ENCODE measurements around the gene DYDC2.
"Not testable (repeated sequence)": the region's sequence is repeated elsewhere in the genome, so short reads cannot be mapped to it uniquely, and the experiment has no call there.

The DYDC2 gene

GRCh38 chr10:80324086-80324485 lies 32.5 kb upstream of the DYDC2 start:
- H2AFZ ChIP-seq (ENCODE audit: low read length, unreplicated experiment): no peak overlapping the region

GRCh38 chr10:80324891-80325364 lies 31.7 kb upstream of the DYDC2 start:
- peaks cover 55% of the 10 kb centered on the region for H3K27me3 ChIP-seq (ENCODE audit: insufficient read depth, low read length)
- H3K27ac ChIP-seq (ENCODE audit: low read depth, low read length): no peak overlapping the region
- no peaks in the 10 kb centered on the region for H3K79me2 ChIP-seq (ENCODE audit: control insufficient read depth, insufficient read depth, low read length, unreplicated experiment)
- H2AFZ ChIP-seq (ENCODE audit: low read length, unreplicated experiment): no peak overlapping the region
- H3K36me3 ChIP-seq (ENCODE audit: insufficient read depth, low read length): no peaks in the 10 kb centered on the region
- peaks cover 8% of the 10 kb centered on the region for H3K4me1 ChIP-seq (ENCODE audit: control insufficient read depth, insufficient read depth, low read length, unreplicated experiment)
- no peak overlapping the region for H3K4me3 ChIP-seq (ENCODE audit: low read depth, low read length)

More at GRCh38 chr10:80324086-80324485, 32.5 kb upstream of the DYDC2 start:
- peaks cover 50% of the 10 kb centered on the region for H3K27me3 ChIP-seq (ENCODE audit: insufficient read depth, low read length)
- no peak overlapping the region for H3K27ac ChIP-seq (ENCODE audit: low read depth, low read length)
- peaks cover 8% of the 10 kb centered on the region for H3K4me1 ChIP-seq (ENCODE audit: control insufficient read depth, insufficient read depth, low read length, unreplicated experiment)
- H3K79me2 ChIP-seq (ENCODE audit: control insufficient read depth, insufficient read depth, low read length, unreplicated experiment): no peaks in the 10 kb centered on the region
- H3K4me3 ChIP-seq (ENCODE audit: low read depth, low read length): no peak overlapping the region
- H3K36me3 ChIP-seq (ENCODE audit: insufficient read depth, low read length): no peaks in the 10 kb centered on the region

GRCh38 chr10:80333983-80334382 lies 22.6 kb upstream of the DYDC2 start:
- no peaks in the 10 kb centered on the region for H3K79me2 ChIP-seq (ENCODE audit: control insufficient read depth, insufficient read depth, low read length, unreplicated experiment)
- peaks cover 70% of the 10 kb centered on the region for H3K27me3 ChIP-seq (ENCODE audit: insufficient read depth, low read length)
- H3K27ac ChIP-seq (ENCODE audit: low read depth, low read length): no peak overlapping the region
- H3K4me3 ChIP-seq (ENCODE audit: low read depth, low read length): no peak overlapping the region
- H3K4me1 ChIP-seq (ENCODE audit: control insufficient read depth, insufficient read depth, low read length, unreplicated experiment): no peaks in the 10 kb centered on the region
- H2AFZ ChIP-seq (ENCODE audit: low read length, unreplicated experiment): no peak overlapping the region
- no peaks in the 10 kb centered on the region for H3K36me3 ChIP-seq (ENCODE audit: insufficient read depth, low read length)

DNA sequence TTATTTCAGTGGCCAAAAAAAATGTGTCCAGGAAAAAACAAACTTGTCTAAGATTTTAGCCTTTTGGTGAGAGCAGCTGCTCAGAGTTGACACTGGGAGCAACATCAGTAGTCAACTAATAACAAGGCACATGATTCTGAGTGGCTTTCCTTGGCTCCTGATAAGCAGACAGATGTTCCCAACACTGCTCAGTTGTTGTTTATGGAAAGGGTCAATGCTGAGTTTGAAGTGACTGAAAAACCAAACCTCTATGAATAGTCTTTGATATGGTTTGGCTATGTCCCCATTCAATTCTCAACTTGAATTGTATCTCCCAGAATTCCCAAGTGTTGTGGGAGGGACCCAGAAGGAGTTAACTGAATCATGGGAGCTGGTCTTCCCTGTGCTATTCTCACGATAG lies 12.3 kb upstream of the DYDC2 start:
- H3K27ac ChIP-seq (ENCODE audit: low read depth, low read length): no peak overlapping the region
- no peaks in the 10 kb centered on the region for H3K36me3 ChIP-seq (ENCODE audit: insufficient read depth, low read length)
- H3K4me1 ChIP-seq (ENCODE audit: control insufficient read depth, insufficient read depth, low read length, unreplicated experiment): no peaks in the 10 kb centered on the region
- H3K4me3 ChIP-seq (ENCODE audit: low read depth, low read length): no peak overlapping the region
- H3K27me3 ChIP-seq (ENCODE audit: insufficient read depth, low read length): peaks cover 27% of the 10 kb centered on the region
- no peak overlapping the region for H2AFZ ChIP-seq (ENCODE audit: low read length, unreplicated experiment)
- H3K79me2 ChIP-seq (ENCODE audit: control insufficient read depth, insufficient read depth, low read length, unreplicated experiment): no peaks in the 10 kb centered on the region

GRCh38 chr10:80344912-80345311 lies 11.7 kb upstream of the DYDC2 start:
- H3K79me2 ChIP-seq (ENCODE audit: control insufficient read depth, insufficient read depth, low read length, unreplicated experiment): no peaks in the 10 kb centered on the region

DNA sequence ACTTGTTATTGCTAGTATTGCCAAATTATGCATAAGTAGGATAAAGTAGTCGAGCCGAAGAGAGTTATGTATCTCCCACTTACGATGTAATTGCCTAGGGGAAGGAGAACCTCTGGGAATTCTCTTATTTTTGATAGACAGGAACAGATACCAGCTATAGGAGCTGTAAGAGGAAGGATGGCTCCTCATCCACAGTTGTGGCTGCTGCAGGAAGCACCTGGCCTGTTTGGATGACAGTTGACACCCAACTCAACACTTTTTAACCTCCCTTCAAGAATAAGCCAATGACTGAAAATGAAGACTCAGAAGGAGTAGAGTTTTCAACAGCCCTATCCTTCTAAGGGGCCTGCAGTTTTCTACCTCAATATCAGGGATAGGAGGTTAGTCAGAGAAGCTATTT lies 6.3 kb upstream of the DYDC2 start:
- no peaks in the 10 kb centered on the region for H3K79me2 ChIP-seq (ENCODE audit: control insufficient read depth, insufficient read depth, low read length, unreplicated experiment)
- H3K4me1 ChIP-seq (ENCODE audit: control insufficient read depth, insufficient read depth, low read length, unreplicated experiment): no peaks in the 10 kb centered on the region
- H2AFZ ChIP-seq (ENCODE audit: low read length, unreplicated experiment): no peak overlapping the region
- no peaks in the 10 kb centered on the region for H3K36me3 ChIP-seq (ENCODE audit: insufficient read depth, low read length)
- H3K27ac ChIP-seq (ENCODE audit: low read depth, low read length): no peak overlapping the region
- no peak overlapping the region for H3K4me3 ChIP-seq (ENCODE audit: low read depth, low read length)
- peaks cover 27% of the 10 kb centered on the region for H3K27me3 ChIP-seq (ENCODE audit: insufficient read depth, low read length)

More at GRCh38 chr10:80344912-80345311, 11.7 kb upstream of the DYDC2 start:
- no peak overlapping the region for H3K27ac ChIP-seq (ENCODE audit: low read depth, low read length)
- no peak overlapping the region for H2AFZ ChIP-seq (ENCODE audit: low read length, unreplicated experiment)
- no peaks in the 10 kb centered on the region for H3K4me1 ChIP-seq (ENCODE audit: control insufficient read depth, insufficient read depth, low read length, unreplicated experiment)
- no peak overlapping the region for H3K4me3 ChIP-seq (ENCODE audit: low read depth, low read length)
- H3K27me3 ChIP-seq (ENCODE audit: insufficient read depth, low read length): peaks cover 27% of the 10 kb centered on the region
- H3K36me3 ChIP-seq (ENCODE audit: insufficient read depth, low read length): no peaks in the 10 kb centered on the region

GRCh38 chr10:80351220-80351619 lies 5.4 kb upstream of the DYDC2 start:
- no peaks in the 10 kb centered on the region for H3K36me3 ChIP-seq (ENCODE audit: insufficient read depth, low read length)
- no peaks in the 10 kb centered on the region for H3K79me2 ChIP-seq (ENCODE audit: control insufficient read depth, insufficient read depth, low read length, unreplicated experiment)
- no peaks in the 10 kb centered on the region for H3K4me1 ChIP-seq (ENCODE audit: control insufficient read depth, insufficient read depth, low read length, unreplicated experiment)
- no peak overlapping the region for H3K4me3 ChIP-seq (ENCODE audit: low read depth, low read length)
- H3K27ac ChIP-seq (ENCODE audit: low read depth, low read length): no peak overlapping the region
- H3K27me3 ChIP-seq (ENCODE audit: insufficient read depth, low read length): peaks cover 35% of the 10 kb centered on the region
- no peak overlapping the region for H2AFZ ChIP-seq (ENCODE audit: low read length, unreplicated experiment)

GRCh38 chr10:80356989-80357850 lies 639 bp downstream of the DYDC2 start:
- H2AFZ ChIP-seq (ENCODE audit: low read length, unreplicated experiment): no peak overlapping the region
- H3K79me2 ChIP-seq (ENCODE audit: control insufficient read depth, insufficient read depth, low read length, unreplicated experiment): no peaks in the 10 kb centered on the region
- peaks cover 57% of the 10 kb centered on the region for H3K27me3 ChIP-seq (ENCODE audit: insufficient read depth, low read length)
- H3K27ac ChIP-seq (ENCODE audit: low read depth, low read length): no peak overlapping the region
- H3K4me3 ChIP-seq (ENCODE audit: low read depth, low read length): no peak overlapping the region
- no peaks in the 10 kb centered on the region for H3K4me1 ChIP-seq (ENCODE audit: control insufficient read depth, insufficient read depth, low read length, unreplicated experiment)
- no peaks in the 10 kb centered on the region for H3K36me3 ChIP-seq (ENCODE audit: insufficient read depth, low read length)

DNA sequence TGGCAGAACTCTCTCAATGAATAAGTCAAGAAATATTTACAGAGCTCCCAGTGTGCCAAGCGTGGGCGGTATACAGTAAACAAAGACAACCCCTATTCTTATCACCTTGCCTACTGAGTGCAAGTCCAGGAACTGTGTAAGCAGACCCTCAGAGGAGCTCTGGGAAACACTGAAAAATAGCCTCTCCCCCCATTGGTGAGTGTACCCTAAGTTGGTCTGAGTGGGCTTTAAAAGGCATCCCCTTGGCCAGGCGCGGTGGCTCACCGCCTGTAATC lies 1.2 kb downstream of the DYDC2 start:
- H3K27ac ChIP-seq (ENCODE audit: low read depth, low read length): no peak overlapping the region
- no peaks in the 10 kb centered on the region for H3K79me2 ChIP-seq (ENCODE audit: control insufficient read depth, insufficient read depth, low read length, unreplicated experiment)
- no peaks in the 10 kb centered on the region for H3K4me1 ChIP-seq (ENCODE audit: control insufficient read depth, insufficient read depth, low read length, unreplicated experiment)
- H3K4me3 ChIP-seq (ENCODE audit: low read depth, low read length): no peak overlapping the region
- H3K36me3 ChIP-seq (ENCODE audit: insufficient read depth, low read length): no peaks in the 10 kb centered on the region
- peaks cover 62% of the 10 kb centered on the region for H3K27me3 ChIP-seq (ENCODE audit: insufficient read depth, low read length)
- no peak overlapping the region for H2AFZ ChIP-seq (ENCODE audit: low read length, unreplicated experiment)

DNA sequence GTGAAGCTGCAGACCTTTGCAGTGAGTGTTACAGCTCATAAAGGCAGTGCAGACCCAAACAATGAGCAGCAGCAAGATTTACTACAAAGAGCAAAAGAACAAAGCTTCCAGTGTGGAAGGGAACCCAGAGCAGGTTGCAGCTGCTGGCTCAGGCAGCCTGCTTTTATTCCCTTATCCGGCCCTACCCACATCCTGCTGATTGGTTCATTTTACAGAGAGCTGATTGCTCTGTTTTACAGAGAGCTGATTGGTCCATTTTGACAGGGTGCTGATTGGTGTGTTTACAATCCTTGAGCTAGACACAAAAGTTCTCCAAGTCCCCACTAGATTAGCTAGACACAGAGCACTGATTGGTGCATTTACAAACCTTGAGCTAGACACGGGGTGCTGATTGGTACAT lies 2.3 kb downstream of the DYDC2 start:
- peaks cover 67% of the 10 kb centered on the region for H3K27me3 ChIP-seq (ENCODE audit: insufficient read depth, low read length)
- not testable (repeated sequence) for H3K4me3 ChIP-seq (ENCODE audit: low read depth, low read length); H3K79me2 ChIP-seq (ENCODE audit: control insufficient read depth, insufficient read depth, low read length, unreplicated experiment); H3K36me3 ChIP-seq (ENCODE audit: insufficient read depth, low read length); H3K4me1 ChIP-seq (ENCODE audit: control insufficient read depth, insufficient read depth, low read length, unreplicated experiment); H2AFZ ChIP-seq (ENCODE audit: low read length, unreplicated experiment); H3K27ac ChIP-seq (ENCODE audit: low read depth, low read length)

GRCh38 chr10:80359644-80360043 lies 3.1 kb downstream of the DYDC2 start:
- Histone ChIP-seq H2AFZ (ENCODE audit: low read length, unreplicated experiment) (no peak overlapping the region), H3K36me3 (ENCODE audit: insufficient read depth, low read length) (no peaks in the 10 kb centered on the region), H3K79me2 (ENCODE audit: control insufficient read depth, insufficient read depth, low read length, unreplicated experiment) (no peaks in the 10 kb centered on the region), H3K27ac (ENCODE audit: low read depth, low read length) (no peak overlapping the region), H3K4me1 (ENCODE audit: control insufficient read depth, insufficient read depth, low read length, unreplicated experiment) (no peaks in the 10 kb centered on the region), H3K27me3 (ENCODE audit: insufficient read depth, low read length) (peaks cover 72% of the 10 kb centered on the region), H3K4me3 (ENCODE audit: low read depth, low read length) (no peak overlapping the region)
